Measurements from ENCODE around the gene HCN3.

DNA sequence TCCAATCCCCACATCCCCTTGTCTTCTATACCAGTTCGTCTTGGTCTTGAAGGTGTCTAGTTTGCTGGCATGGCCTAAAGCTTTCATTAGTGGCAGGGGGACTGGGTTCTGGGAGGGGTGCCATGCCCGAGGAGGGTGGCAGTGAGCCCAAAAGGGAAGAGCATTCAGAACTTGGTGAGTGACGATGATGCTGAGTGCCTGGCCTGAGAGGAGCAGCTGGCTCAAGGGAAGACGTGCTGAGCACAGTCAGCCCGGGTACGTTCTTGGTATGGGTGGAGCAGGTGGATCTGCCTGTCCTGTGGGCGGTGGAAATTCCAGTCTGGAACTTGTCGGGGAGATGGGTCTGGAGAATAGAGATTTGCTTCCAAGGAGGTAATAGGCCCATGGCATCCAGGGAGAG, 36.0 kb downstream of the HCN3 start:
- TF ChIP-seq POLR2A (IDR thresholded peaks at IDR 0.05; ENCODE audit: low read length) (no peak), GATA1 (IDR thresholded peaks at IDR 0.05; ENCODE audit: low read depth, low read length) (no peak)

Measured in erythroblast (primary cell).